Keratinocyte (primary cell): Measurements from ENCODE around the gene PXDN. TPM values are rescaled to one million over a fixed set of nuclear protein-coding genes. Genes with fewer than 3 reads are reported as not detected.

Experiments
- DNase-seq: peaks from one replicate; pipeline ENCODE4 v3.0.0-alpha.2; 2011; ENCODE audit warnings: low read depth, missing footprints, low spot score
- FAIRE-seq: peaks from 2 replicates; lab custom pipeline; 2011; peaks lifted over from hg19 to GRCh38; lab: Jason Lieb, UNC
- H2AFZ ChIP-seq: 2 replicates; pipeline ENCODE4 v1.6.0; 2012; ENCODE audit warnings: low read length, control low read depth, inconsistent platforms; ENCODE audit not compliant: control insufficient read depth
- H3K27ac ChIP-seq: 2 replicates; pipeline ENCODE4 v1.5.1; 2011; ENCODE audit warnings: low read length; ENCODE audit not compliant: control insufficient read depth, insufficient read depth
- H3K27me3 ChIP-seq: 3 replicates; pipeline ENCODE4 v1.6.0; 2011; ENCODE audit warnings: low read length; ENCODE audit not compliant: control insufficient read depth, insufficient read depth; ENCODE audit errors: extremely low read depth
- H3K36me3 ChIP-seq, 2 experiments: 2 replicates in 1 of 2; 3 replicates in 1 of 2; pipeline ENCODE4 v1.5.1; 2011; ENCODE audit warnings: low read length in 2 of 2, mild to moderate bottlenecking in 1 of 2; ENCODE audit not compliant: control insufficient read depth in 2 of 2, insufficient read depth in 2 of 2; ENCODE audit errors: extremely low read depth in 1 of 2
- H3K4me1 ChIP-seq: 3 replicates; pipeline ENCODE4 v1.5.1; 2011; ENCODE audit warnings: low read length; ENCODE audit not compliant: control insufficient read depth, insufficient read depth; ENCODE audit errors: extremely low read depth
- H3K4me2 ChIP-seq: 3 replicates; pipeline ENCODE4 v1.6.0; 2011; ENCODE audit warnings: low read depth, low read length; ENCODE audit not compliant: control insufficient read depth, insufficient read depth; ENCODE audit errors: extremely low read depth
- H3K4me3 ChIP-seq, 3 experiments: fragments of 200-600 bp in 1 of 3; sonication (generic) in 1 of 3; 2 replicates in 2 of 3; 3 replicates in 1 of 3; pipeline ENCODE4 v1.5.1; 2011 to 2016; ENCODE audit warnings: low read length in 3 of 3, mild to moderate bottlenecking in 3 of 3, control low read depth in 2 of 3, inconsistent platforms in 1 of 3, low read depth in 1 of 3, mixed read lengths in 1 of 3, mixed run types in 1 of 3, moderate library complexity in 1 of 3; ENCODE audit not compliant: control insufficient read depth in 2 of 3, insufficient read depth in 2 of 3; ENCODE audit errors: extremely low read depth in 1 of 3
- H3K79me2 ChIP-seq: 2 replicates; pipeline ENCODE4 v1.6.0; 2012; ENCODE audit warnings: low read length; ENCODE audit not compliant: control insufficient read depth, insufficient read depth
- H3K9ac ChIP-seq: 3 replicates; pipeline ENCODE4 v1.6.0; 2011; ENCODE audit warnings: low read length; ENCODE audit not compliant: control insufficient read depth, insufficient read depth; ENCODE audit errors: extremely low read depth
- H3K9me1 ChIP-seq: 3 replicates; pipeline ENCODE4 v1.6.0; 2011; ENCODE audit warnings: low read length; ENCODE audit not compliant: control insufficient read depth, insufficient read depth; ENCODE audit errors: extremely low read depth
- H3K9me3 ChIP-seq: 2 replicates; pipeline ENCODE4 v1.5.1; 2012; ENCODE audit warnings: low read depth, low read length; ENCODE audit not compliant: control insufficient read depth
- H4K20me1 ChIP-seq: 3 replicates; pipeline ENCODE4 v1.6.0; 2011; ENCODE audit warnings: low read length; ENCODE audit not compliant: control insufficient read depth, insufficient read depth; ENCODE audit errors: extremely low read depth
- EZH2 ChIP-seq: IDR thresholded peaks from one replicate; pipeline ENCODE4 v1.6.1; 2012; ENCODE audit warnings: inconsistent platforms, mild to moderate bottlenecking, low read length, moderate library complexity
- dilution Hi-C: fragments of 300-500 bp; cut with MboI; formaldehyde crosslinking; loops from one replicate; pipeline ENCODE4 v1.7.0; 2020; ENCODE audit warnings: low sequenced_read_pairs; ENCODE audit not compliant: extremely low pct_ligation_motif_present
- polyA plus RNA-seq, 5 experiments: library from polyadenylated mRNA; depleted of rRNA in 3 of 5; stranded (reverse) in 3 of 5; stranded (forward) in 1 of 5; unstranded in 1 of 5; fragments of >200 nt; gene quantifications; 1 replicate in 1 of 5; 2 replicates in 3 of 5; 3 replicates in 1 of 5; pipeline versions ENCODE4 v1.2.1 to v1.2.3, GENCODE V29; 2011 to 2012; ENCODE audit warnings: missing spikeins in 2 of 5, low read depth in 1 of 5, low replicate concordance in 1 of 5
- TF ChIP-seq, protein P1 (sequence below), 3 experiments: IDR thresholded peaks in 1 of 3; conservative IDR thresholded peaks in 1 of 3; optimal IDR thresholded peaks in 1 of 3; 2 replicates in 2 of 3; 3 replicates in 1 of 3; pipeline versions ENCODE3 to v1.5.1; 2011; ENCODE audit warnings: low read length in 3 of 3, mild to moderate bottlenecking in 3 of 3, moderate library complexity in 2 of 3, control low read depth in 1 of 3, inconsistent platforms in 1 of 3; ENCODE audit not compliant: insufficient read depth in 2 of 3; ENCODE audit errors: extremely low read depth in 1 of 3

The PXDN gene
- polyA plus RNA-seq, 1 donor (not counting 4 experiments of a cell fraction or from before 2014, with no cell fraction given), result 36.7 TPM

DNA sequence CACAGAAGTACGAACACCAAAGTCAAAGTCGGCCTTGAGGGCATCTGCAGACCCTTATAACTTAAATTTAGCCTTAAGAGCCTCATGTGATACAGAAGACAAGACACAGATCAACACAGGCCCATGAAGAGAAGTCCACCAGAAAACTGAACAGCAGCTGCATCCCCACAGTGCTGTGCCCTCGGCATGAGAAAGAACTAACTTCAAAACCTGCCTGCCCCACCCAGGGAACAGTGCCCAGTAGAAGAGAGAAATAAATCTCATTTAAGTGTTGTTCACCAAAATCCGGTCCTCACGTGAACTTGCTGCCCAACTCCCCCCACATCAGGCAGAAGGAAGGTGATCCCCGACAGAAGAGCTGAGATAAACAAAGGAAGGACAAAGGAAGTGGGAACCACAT, 73.7 kb downstream of the PXDN start:
- DNase-seq (no peak), FAIRE-seq (no peak)
- Histone ChIP-seq H3K27me3 (no peaks in the 10 kb centered on the region), H3K27ac (no peak overlapping the region), H3K36me3 (peaks cover 5 to 20% of the 10 kb centered on the region in 2 experiments), H3K9me3 (no peaks in the 10 kb centered on the region), H3K4me1 (no peaks in the 10 kb centered on the region), H3K4me3 (no peak overlapping the region), H2AFZ (no peak overlapping the region), H3K79me2 (no peaks in the 10 kb centered on the region), H3K4me2 (no peak overlapping the region), H4K20me1 (no peaks in the 10 kb centered on the region), H3K9ac (no peak overlapping the region), H3K9me1 (no peaks in the 10 kb centered on the region)
- dilution Hi-C loops, result no loop called here
- TF ChIP-seq, protein P1, sequence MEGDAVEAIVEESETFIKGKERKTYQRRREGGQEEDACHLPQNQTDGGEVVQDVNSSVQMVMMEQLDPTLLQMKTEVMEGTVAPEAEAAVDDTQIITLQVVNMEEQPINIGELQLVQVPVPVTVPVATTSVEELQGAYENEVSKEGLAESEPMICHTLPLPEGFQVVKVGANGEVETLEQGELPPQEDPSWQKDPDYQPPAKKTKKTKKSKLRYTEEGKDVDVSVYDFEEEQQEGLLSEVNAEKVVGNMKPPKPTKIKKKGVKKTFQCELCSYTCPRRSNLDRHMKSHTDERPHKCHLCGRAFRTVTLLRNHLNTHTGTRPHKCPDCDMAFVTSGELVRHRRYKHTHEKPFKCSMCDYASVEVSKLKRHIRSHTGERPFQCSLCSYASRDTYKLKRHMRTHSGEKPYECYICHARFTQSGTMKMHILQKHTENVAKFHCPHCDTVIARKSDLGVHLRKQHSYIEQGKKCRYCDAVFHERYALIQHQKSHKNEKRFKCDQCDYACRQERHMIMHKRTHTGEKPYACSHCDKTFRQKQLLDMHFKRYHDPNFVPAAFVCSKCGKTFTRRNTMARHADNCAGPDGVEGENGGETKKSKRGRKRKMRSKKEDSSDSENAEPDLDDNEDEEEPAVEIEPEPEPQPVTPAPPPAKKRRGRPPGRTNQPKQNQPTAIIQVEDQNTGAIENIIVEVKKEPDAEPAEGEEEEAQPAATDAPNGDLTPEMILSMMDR (optimal IDR thresholded peaks at IDR 0.05 in 1 of 3, IDR thresholded peaks at IDR 0.05 in 1 of 3, conservative IDR thresholded peaks at IDR 0.05 in 1 of 3; ENCODE audit: extremely low read depth in 1 of 3, insufficient read depth in 2 of 3, low read length in 3 of 3), result no peak
- no peak for TF ChIP-seq EZH2

- H3K4me1 ChIP-seq, result no peaks in the 10 kb centered on the region
- no peak for DNase-seq
- no peaks in the 10 kb centered on the region for H4K20me1 ChIP-seq
- dilution Hi-C loops, result no loop called here
- TF ChIP-seq, protein P1 (optimal IDR thresholded peaks at IDR 0.05 in 1 of 3, IDR thresholded peaks at IDR 0.05 in 1 of 3, conservative IDR thresholded peaks at IDR 0.05 in 1 of 3; ENCODE audit: extremely low read depth in 1 of 3, insufficient read depth in 2 of 3, low read length in 3 of 3), result no peak
- no peak for TF ChIP-seq EZH2
- H3K9ac ChIP-seq, result no peak overlapping the region
- H3K27ac ChIP-seq, result no peak overlapping the region
- H2AFZ ChIP-seq, result no peak overlapping the region
- peaks cover 8 to 23% of the 10 kb centered on the region in 2 experiments for H3K36me3 ChIP-seq
- H3K4me3 ChIP-seq, result no peak overlapping the region
- H3K9me1 ChIP-seq, result no peaks in the 10 kb centered on the region
- H3K4me2 ChIP-seq, result no peak overlapping the region
- FAIRE-seq, result no peak
- no peaks in the 10 kb centered on the region for H3K9me3 ChIP-seq
- no peaks in the 10 kb centered on the region for H3K27me3 ChIP-seq
- no peaks in the 10 kb centered on the region for H3K79me2 ChIP-seq
Observed at GRCh38 chr2:1665761-1666505, 78.4 kb downstream of the PXDN start.
